Endothelial cell of umbilical vein (primary cell): ENCODE results near the gene DOCK4. TPM values are rescaled to one million over a fixed set of nuclear protein-coding genes. Genes with fewer than 3 reads are reported as not detected.

Experiments used
- BruUV-seq: library from RNA; stranded (reverse); fragments of 400-500 nt; replicated peaks from 2 replicates; lab custom pipeline; 2021; lab: Mats Ljungman, UMichigan
- CTCF ChIA-PET: fragments of 300-600, 350-600 bp; sonication (Branson Sonifier 250); formaldehyde crosslinking; loops from one replicate; lab custom pipeline; 2021; ENCODE audit warnings: antibody characterized with exemption, inconsistent platforms; lab: Charles Lee
- POLR2A ChIA-PET: fragments of 300-600, 350-600 bp; sonication (Branson Sonifier 250); formaldehyde crosslinking; loops from one replicate; lab custom pipeline; 2021; ENCODE audit warnings: antibody characterized with exemption, inconsistent platforms; lab: Charles Lee
- DNase-seq: peaks from one replicate; pipeline ENCODE4 v3.0.0-alpha.2; 2011; ENCODE audit warnings: low read depth, low spot score
- FAIRE-seq: peaks from 2 replicates; lab custom pipeline; 2011; peaks lifted over from hg19 to GRCh38; lab: Jason Lieb, UNC
- H2AFZ ChIP-seq: 2 replicates; pipeline ENCODE4 v1.6.0; 2012; ENCODE audit warnings: low read depth, low read length, control low read depth, inconsistent platforms
- H3K27ac ChIP-seq: 2 replicates; pipeline ENCODE4 v1.5.1; 2011; ENCODE audit warnings: low read depth, mild to moderate bottlenecking, control low read depth, low read length, moderate library complexity; ENCODE audit not compliant: insufficient read depth
- H3K27me3 ChIP-seq, 2 experiments: 2 replicates each; pipeline versions ENCODE4 v1.6.0 to v1.6.1; 2011; ENCODE audit warnings: low read length in 2 of 2, mixed read lengths in 1 of 2; ENCODE audit not compliant: control insufficient read depth in 2 of 2, insufficient read depth in 2 of 2
- H3K36me3 ChIP-seq, 2 experiments: 2 replicates in 1 of 2; 3 replicates in 1 of 2; pipeline ENCODE4 v1.5.1; 2011; ENCODE audit warnings: low read length in 2 of 2, mild to moderate bottlenecking in 1 of 2, moderate library complexity in 1 of 2; ENCODE audit not compliant: control insufficient read depth in 2 of 2, insufficient read depth in 2 of 2; ENCODE audit errors: extremely low read depth in 1 of 2
- H3K4me1 ChIP-seq: 3 replicates; pipeline ENCODE4 v1.5.1; 2011; ENCODE audit warnings: mild to moderate bottlenecking, low read length; ENCODE audit not compliant: control insufficient read depth, insufficient read depth; ENCODE audit errors: extremely low read depth
- H3K4me2 ChIP-seq: 2 replicates; pipeline ENCODE4 v1.6.1; 2011; ENCODE audit warnings: low read length, control low read depth, mixed read lengths; ENCODE audit not compliant: insufficient read depth
- H3K4me3 ChIP-seq, 3 experiments: fragments of 200-600 bp in 1 of 3; sonication (generic), shearing (Covaris generic) in 1 of 3; replicated peaks in 1 of 3; 2 replicates each; pipeline ENCODE4 v1.5.1; 2011 to 2016; ENCODE audit warnings: control low read depth in 3 of 3, low read length in 3 of 3, mild to moderate bottlenecking in 2 of 3, inconsistent platforms in 1 of 3, low read depth in 1 of 3, moderate library complexity in 1 of 3; ENCODE audit not compliant: insufficient read depth in 1 of 3
- H3K79me2 ChIP-seq: 2 replicates; pipeline ENCODE4 v1.6.0; 2012; ENCODE audit warnings: low read length, inconsistent platforms; ENCODE audit not compliant: control insufficient read depth, insufficient read depth
- H3K9ac ChIP-seq: replicated peaks from 2 replicates; pipeline ENCODE3; 2011; ENCODE audit warnings: low read length, control low read depth; ENCODE audit not compliant: insufficient read depth; ENCODE audit errors: extremely low read depth
- H3K9me1 ChIP-seq: replicated peaks from 3 replicates; pipeline ENCODE4 v1.6.0; 2011; ENCODE audit warnings: mild to moderate bottlenecking, low read length; ENCODE audit not compliant: control insufficient read depth, insufficient read depth; ENCODE audit errors: extremely low read depth
- H3K9me3 ChIP-seq: replicated peaks from 2 replicates; pipeline ENCODE4 v1.5.1; 2012; ENCODE audit warnings: low read length, inconsistent platforms; ENCODE audit not compliant: control insufficient read depth, insufficient read depth
- H4K20me1 ChIP-seq: replicated peaks from 2 replicates; pipeline ENCODE3; 2011; ENCODE audit warnings: mild to moderate bottlenecking, low read length; ENCODE audit not compliant: control insufficient read depth, insufficient read depth; ENCODE audit errors: extremely low read depth
- EZH2 ChIP-seq: IDR thresholded peaks from 2 replicates; pipeline ENCODE4 v1.6.1; 2012; ENCODE audit warnings: borderline replicate concordance, low read depth, mild to moderate bottlenecking, moderate library complexity, low read length, inconsistent platforms; ENCODE audit not compliant: severe bottlenecking
- FOS ChIP-seq: IDR thresholded peaks from 2 replicates; pipeline ENCODE4 v1.6.1; 2011; ENCODE audit warnings: mild to moderate bottlenecking, low read length, moderate library complexity, borderline replicate concordance; ENCODE audit not compliant: insufficient read depth
- GATA2 ChIP-seq: IDR thresholded peaks from 2 replicates; pipeline ENCODE4 v1.7.0; 2011; ENCODE audit warnings: low read depth, mild to moderate bottlenecking, moderate library complexity, mixed read lengths, low read length; ENCODE audit not compliant: insufficient read length, insufficient read depth
- JUN ChIP-seq: IDR thresholded peaks from 2 replicates; pipeline ENCODE4 v1.6.1; 2011; ENCODE audit warnings: borderline replicate concordance, low read depth; ENCODE audit not compliant: insufficient read length, insufficient read depth
- MYC ChIP-seq: IDR thresholded peaks from one replicate; pipeline ENCODE4 v1.6.1; 2011; ENCODE audit warnings: mild to moderate bottlenecking, low read depth, low read length
- POLR2A ChIP-seq: IDR thresholded peaks from 2 replicates; pipeline ENCODE4 v1.6.1; 2012; ENCODE audit warnings: low read depth, mild to moderate bottlenecking, control low read depth, low read length
- POLR2AphosphoS5 ChIP-seq: IDR thresholded peaks from 2 replicates; pipeline ENCODE4 v1.6.1; 2012; ENCODE audit warnings: low read depth, mild to moderate bottlenecking, control low read depth, low read length, moderate library complexity; ENCODE audit not compliant: insufficient read depth
- dilution Hi-C: fragments of 300-500 bp; cut with MboI; formaldehyde crosslinking; loops from one replicate; pipeline ENCODE4 v1.15.0; 2019; ENCODE audit warnings: low sequenced_read_pairs; ENCODE audit not compliant: extremely low pct_ligation_motif_present
- intact Hi-C: fragments of 100-400 bp; cut with micrococcal nuclease; formaldehyde crosslinking; loops from one replicate; pipeline ENCODE4 v1.10.0; 2022
- polyA plus RNA-seq, 4 experiments: library from polyadenylated mRNA; depleted of rRNA in 3 of 4; stranded (reverse) in 3 of 4; unstranded in 1 of 4; fragments of >200 nt; gene quantifications; 2 replicates each; pipeline versions ENCODE4 v1.2.1 to v1.2.3, GENCODE V29; 2011 to 2012; ENCODE audit warnings: missing spikeins in 1 of 4
- total RNA-seq: library from RNA; stranded (reverse); gene quantifications from 2 replicates; pipeline ENCODE4 v1.2.3, GENCODE V29; 2021
- TF ChIP-seq, protein P1 (sequence below): IDR thresholded peaks from 2 replicates; pipeline ENCODE4 v1.6.1; 2011; ENCODE audit not compliant: insufficient read depth, insufficient read length
- TF ChIP-seq, protein P2 (sequence below), 2 donors: IDR thresholded peaks; 1 replicate in 1 of 2; 2 replicates in 1 of 2; pipeline ENCODE4 v1.5.1; 2011; ENCODE audit warnings: low read length in 2 of 2, mild to moderate bottlenecking in 2 of 2, moderate library complexity in 2 of 2, control low read depth in 1 of 2, inconsistent platforms in 1 of 2, low read depth in 1 of 2; ENCODE audit not compliant: insufficient read depth in 1 of 2; ENCODE audit errors: extremely low read depth in 1 of 2

The DOCK4 gene
- total and polyA plus RNA-seq, 2 donors (not counting 3 experiments of a cell fraction or from before 2014, with no cell fraction given), result 47.4 to 164 TPM

DNA sequence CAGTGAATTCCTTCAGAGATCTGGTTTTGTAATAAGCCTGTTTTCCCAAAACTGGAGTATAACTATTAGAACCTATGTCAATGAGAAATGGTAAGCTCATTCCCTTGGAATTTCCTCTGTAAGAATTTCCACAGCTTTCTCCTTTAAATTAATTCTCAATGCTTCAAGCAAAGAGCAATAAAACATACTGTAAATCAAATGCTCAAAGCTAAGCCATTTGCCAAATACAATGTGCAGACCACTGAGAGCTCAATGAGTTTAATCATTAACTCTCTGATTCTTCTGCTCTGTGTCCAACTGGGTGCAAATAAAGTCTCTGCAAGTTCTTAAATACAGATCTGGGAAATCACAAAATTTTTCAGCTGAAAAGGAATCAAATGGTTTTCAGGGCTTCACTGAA lies 416.3 kb downstream of the DOCK4 start:
- H3K9me3 ChIP-seq, result no peaks in the 10 kb centered on the region
- CTCF ChIA-PET, result interaction anchor here (0.6 to 2.2 kb wide), 4 partner anchors 9 to 66 kb away, joined by 3 to 11 read pairs (median 4); no protein-coding TSS in a partner anchor
- FAIRE-seq, result no peak
- H3K4me1 ChIP-seq, result no peaks in the 10 kb centered on the region
- no peak overlapping the region for H3K27ac ChIP-seq
- intact Hi-C loops, result no loop called here
- H3K27me3 ChIP-seq, result no peaks in the 10 kb centered on the region
- peaks cover 6 to 22% of the 10 kb centered on the region in 2 experiments for H3K36me3 ChIP-seq
- no TSS peak for BruUV-seq
- H3K4me2 ChIP-seq, result no peak overlapping the region
- POLR2A ChIA-PET, result no interaction called here
- H3K79me2 ChIP-seq, result no peaks in the 10 kb centered on the region
- H3K4me3 ChIP-seq, result no peak overlapping the region
- TF ChIP-seq JUN, result no peak
- no peak for TF ChIP-seq FOS
- no peak for TF ChIP-seq POLR2A
- TF ChIP-seq MYC, result no peak
- TF ChIP-seq, protein P1, sequence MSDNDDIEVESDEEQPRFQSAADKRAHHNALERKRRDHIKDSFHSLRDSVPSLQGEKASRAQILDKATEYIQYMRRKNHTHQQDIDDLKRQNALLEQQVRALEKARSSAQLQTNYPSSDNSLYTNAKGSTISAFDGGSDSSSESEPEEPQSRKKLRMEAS, result no peak
- no peak for TF ChIP-seq EZH2
- TF ChIP-seq, protein P2, sequence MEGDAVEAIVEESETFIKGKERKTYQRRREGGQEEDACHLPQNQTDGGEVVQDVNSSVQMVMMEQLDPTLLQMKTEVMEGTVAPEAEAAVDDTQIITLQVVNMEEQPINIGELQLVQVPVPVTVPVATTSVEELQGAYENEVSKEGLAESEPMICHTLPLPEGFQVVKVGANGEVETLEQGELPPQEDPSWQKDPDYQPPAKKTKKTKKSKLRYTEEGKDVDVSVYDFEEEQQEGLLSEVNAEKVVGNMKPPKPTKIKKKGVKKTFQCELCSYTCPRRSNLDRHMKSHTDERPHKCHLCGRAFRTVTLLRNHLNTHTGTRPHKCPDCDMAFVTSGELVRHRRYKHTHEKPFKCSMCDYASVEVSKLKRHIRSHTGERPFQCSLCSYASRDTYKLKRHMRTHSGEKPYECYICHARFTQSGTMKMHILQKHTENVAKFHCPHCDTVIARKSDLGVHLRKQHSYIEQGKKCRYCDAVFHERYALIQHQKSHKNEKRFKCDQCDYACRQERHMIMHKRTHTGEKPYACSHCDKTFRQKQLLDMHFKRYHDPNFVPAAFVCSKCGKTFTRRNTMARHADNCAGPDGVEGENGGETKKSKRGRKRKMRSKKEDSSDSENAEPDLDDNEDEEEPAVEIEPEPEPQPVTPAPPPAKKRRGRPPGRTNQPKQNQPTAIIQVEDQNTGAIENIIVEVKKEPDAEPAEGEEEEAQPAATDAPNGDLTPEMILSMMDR (IDR thresholded peaks at IDR 0.05; ENCODE audit: extremely low read depth in 1 of 2, insufficient read depth in 1 of 2, low read depth in 1 of 2, low read length in 2 of 2), result no peak
- TF ChIP-seq POLR2AphosphoS5, result no peak
- TF ChIP-seq GATA2, result no peak
- H4K20me1 ChIP-seq, result no peaks in the 10 kb centered on the region
- no peak overlapping the region for H2AFZ ChIP-seq
- dilution Hi-C loops, result no loop called here
- peak; percentile 28 for DNase-seq
- H3K9me1 ChIP-seq, result no peaks in the 10 kb centered on the region
- H3K9ac ChIP-seq, result no peak overlapping the region
